HPDE6-E6E7 (cell line): Measurements from ENCODE around the gene TPPP2.
"Not testable (repeated sequence)": the region's sequence is repeated elsewhere in the genome, so short reads cannot be mapped to it uniquely, and the experiment has no call there.

Experiments
- DNase-seq: peaks from one replicate; pipeline ENCODE4 v3.0.0; 2011; ENCODE audit warnings: missing footprints; ENCODE audit errors: extremely low spot score

TPPP2 gene

DNA sequence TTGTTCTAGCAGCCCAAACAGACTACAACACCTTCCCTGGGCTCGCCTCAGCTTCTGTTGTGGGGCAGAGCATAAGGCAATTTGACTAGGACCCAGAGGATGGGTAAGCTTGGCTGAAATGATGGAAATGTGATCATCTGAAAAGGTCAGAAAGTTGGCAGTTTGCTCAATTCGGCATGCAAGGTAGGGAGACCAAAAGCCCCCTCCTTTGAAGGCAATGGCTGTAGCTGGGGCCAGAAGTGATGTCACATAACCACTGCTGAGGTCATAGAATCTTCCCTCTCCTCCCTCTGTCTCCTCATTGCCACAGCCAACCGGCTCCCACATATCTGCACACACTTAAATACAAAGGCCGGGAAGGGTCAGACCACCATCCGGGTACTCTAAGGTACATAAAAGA is at the start of gene TPPP2:
Gene TPPP2, plus strand, starts transcription at position 301 of the 400 bp plus-strand sequence. CDS start 365 bp downstream, outside the sequence.
- DNase-seq, result no peak

DNA sequence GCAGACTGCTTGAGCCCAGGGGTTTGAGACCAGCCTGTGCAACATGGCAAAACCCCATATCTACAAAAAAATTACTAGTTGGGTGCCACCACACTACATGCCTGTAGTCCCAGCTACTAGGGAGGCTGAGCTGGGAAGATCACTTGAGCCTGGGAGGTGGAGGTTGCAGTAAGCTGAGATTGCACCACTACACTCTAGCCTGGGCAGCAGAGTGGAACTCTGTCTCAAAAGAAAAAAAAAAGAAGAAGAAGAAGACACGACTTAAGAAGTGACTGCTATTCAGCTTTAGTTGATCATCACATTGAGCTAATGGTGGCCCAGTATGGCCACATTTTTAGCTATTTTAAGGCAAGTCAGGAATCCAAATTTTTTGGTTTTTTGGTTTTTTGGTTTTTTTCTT is 49.1 kb upstream of the TPPP2 start:
- DNase-seq, result no peak

DNA sequence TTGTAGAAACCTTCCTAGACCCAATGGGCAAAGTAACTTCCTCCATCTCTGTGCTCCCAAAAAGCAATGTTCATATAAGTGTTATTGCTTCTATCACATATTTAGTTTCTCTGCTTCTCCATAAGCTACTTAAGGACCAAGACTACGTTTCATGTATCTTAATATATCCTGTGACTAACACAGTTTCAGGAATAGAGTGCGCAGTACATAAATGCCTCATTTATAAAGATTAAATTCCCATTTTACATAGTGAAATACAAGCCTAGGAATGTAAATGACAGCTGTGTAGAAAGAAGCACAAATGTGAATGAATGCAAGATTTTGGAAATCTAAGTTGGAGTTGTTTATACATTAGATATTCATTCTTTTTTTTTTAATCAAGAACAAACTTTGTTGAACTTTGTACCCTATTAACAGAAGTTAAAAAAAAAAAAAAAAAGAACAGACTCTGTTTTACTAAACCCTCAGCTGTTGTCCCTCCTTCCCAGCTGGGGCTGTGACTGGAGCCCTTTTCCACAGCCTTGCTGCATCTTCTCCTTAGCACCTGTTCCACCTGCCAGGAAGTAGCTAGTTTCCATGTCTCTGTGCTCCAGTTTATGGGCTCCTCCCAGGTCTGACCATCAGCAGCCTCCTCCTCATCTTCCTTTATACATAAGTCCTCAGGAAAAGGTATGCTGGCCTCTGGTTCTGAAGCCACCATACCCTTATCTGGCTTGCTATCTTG is 47.2 kb upstream of the TPPP2 start:
- no peak for DNase-seq

DNA sequence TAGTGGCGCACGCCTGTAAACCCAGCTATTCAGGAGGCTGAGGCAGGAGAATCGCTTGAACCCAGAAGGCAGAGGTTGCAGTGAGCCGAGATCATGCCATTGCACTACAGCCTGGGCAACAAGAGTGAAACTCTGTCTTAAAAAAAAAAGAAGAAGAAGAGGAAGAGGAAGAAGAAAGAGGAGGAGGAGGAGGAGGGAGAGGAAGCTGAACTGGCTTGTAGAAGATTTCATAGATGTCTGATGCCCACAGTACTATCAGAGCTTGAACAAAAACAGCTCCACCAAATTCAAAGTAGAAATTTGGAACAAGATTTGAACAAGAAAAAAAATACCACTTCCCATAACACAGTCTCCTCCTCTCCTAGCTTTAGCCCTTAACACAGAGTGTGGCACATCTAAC is 44.4 kb upstream of the TPPP2 start:
- not testable (repeated sequence) for DNase-seq

DNA sequence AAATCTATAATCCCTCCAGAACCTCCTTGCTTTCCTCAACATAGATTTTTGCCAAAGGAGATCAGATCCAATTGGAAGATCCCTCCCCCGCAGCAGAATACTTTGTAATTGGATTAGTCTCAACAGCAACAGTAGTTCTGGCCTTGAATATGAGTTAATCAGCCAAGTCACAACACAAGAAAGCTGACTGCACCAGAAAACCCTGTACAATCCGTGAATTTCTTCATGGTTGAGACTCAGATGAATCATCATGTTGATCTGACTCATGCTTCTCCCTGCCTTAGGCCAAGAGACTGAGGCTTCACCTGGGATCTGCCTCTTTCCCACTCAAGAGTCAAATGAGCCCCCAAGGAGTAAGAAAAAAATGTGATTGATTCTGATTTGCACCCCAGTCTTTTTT is 43.2 kb upstream of the TPPP2 start:
- peak; percentile 96 for DNase-seq

- DNase-seq, result no peak
Measured at GRCh38 chr14:20988717-20989470, 41.1 kb upstream of the TPPP2 start.

GRCh38 chr14:20989471-20989786 is 40.6 kb upstream of the TPPP2 start:
- no peak for DNase-seq

- DNase-seq, result peak; percentile 84
Measured at GRCh38 chr14:20989787-20990600, 40.0 kb upstream of the TPPP2 start, which contains the start of gene METTL17. Gene METTL17 (plus strand): TSS chr14:20989980. CDS start chr14:20990003, 23 bp downstream.

DNA sequence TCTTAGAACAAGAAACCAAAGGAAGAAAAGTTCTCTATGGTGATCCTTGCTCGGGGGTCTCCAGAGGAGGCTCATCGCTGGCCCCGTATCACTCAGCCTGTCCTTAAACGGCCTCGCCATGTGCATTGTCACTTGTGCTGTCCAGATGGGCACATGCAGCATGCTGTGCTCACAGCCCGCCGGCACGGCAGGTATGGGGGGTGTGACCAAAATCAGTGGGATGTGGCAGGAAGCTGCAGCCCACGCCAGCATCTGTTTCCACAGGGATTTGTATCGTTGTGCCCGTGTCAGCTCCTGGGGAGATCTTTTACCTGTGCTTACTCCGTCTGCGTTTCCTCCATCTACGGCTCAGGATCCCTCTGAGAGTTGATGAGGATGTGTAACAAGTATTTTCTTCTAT is 33.5 kb upstream of the TPPP2 start:
- DNase-seq, result no peak

DNA sequence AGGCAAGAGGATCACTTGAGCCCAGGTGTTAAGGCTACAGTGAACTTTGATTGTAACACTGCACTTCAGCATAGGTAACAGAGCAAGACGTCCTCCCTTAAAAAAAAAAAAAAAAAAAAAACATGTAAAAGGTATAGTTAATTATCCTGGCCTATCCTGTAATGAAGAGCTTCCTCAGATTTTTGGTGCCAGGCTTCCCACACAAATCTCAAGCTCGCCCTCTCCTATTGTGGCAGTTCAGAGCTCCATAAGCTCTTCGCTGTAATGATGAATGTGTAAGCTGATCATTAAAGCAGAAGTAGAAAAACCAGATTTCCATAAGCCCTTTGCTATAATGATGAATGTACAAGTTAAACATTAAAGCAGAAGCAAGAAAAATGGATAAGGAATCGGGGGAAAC is 32.9 kb upstream of the TPPP2 start:
- no peak for DNase-seq

GRCh38 chr14:20997564-20997963 is 32.5 kb upstream of the TPPP2 start:
- DNase-seq, result no peak

DNA sequence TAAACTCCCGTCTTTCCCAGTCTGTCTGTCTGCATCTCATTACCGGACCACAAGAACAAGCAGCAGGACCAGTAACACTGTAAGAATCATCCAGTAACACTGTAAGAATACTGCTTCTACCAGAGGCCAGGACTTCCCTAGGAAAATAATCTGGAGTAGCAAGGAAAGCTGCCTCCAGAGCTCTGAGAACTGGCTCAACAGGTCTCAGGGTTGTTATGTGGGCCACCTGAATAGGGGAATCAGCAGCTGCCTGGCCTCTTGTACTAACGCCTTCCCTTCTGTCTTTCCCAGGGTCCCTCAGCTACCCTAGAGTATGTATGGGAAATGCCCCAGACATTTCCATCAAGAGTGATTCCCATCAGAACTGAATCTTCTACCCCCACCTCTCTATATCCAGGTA is 31.9 kb upstream of the TPPP2 start:
- DNase-seq, result no peak

DNA sequence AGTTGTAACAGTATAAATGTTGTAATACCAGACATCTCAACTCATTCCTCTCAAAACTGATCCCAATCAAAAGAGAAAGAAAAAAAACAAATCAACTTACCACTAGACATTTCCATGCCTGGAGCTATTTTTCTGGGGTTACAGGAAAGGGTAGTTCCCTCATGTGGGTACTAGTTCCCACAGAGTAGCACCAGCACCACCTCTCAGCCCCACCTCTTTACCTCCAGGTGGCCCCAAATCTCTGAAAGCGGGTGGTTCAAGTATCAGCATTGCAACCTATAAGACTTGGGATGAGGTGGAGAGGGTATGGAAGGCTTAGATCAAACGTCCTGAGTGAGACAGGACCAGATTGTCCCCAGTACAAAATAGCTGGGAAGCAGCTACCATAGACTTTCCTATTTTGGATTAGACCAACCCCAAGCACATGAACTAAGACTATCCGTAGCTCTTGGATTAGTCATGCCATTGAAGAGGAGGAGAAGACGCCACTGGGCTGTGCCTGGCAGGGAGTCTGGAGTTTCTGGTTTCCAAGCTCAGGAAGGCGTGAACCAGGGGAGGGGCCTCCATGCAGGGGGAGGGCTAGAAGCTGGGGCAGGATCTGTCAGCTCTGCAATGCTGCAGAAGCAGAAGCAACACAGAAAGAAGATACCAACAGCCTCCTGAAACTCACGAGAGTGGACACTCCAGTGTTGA is 31.2 kb upstream of the TPPP2 start, which contains the start of gene SLC39A2:
Gene SLC39A2, plus strand, starts transcription at position 620 of the 693 bp plus-strand sequence. CDS start 154 bp downstream, outside the sequence.
- DNase-seq, result peak; percentile 73

DNA sequence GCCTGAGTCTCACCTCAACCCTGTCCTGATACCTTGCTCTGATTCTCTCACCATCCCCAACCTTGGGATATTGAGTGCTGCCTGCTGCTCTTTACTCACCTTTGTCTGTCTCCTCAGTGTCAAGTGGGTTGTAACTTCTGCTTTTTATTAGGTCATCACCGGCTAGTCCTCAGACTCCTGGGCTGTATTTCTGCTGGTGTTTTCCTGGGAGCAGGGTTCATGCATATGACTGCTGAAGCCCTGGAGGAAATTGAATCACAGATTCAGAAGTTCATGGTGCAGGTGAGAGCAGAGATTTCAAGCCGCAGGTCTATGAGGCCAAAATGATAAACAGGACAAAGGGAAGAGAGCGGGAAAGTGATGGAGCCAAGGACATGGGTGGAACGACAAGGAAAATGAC is 30.4 kb upstream of the TPPP2 start:
- no peak for DNase-seq

DNA sequence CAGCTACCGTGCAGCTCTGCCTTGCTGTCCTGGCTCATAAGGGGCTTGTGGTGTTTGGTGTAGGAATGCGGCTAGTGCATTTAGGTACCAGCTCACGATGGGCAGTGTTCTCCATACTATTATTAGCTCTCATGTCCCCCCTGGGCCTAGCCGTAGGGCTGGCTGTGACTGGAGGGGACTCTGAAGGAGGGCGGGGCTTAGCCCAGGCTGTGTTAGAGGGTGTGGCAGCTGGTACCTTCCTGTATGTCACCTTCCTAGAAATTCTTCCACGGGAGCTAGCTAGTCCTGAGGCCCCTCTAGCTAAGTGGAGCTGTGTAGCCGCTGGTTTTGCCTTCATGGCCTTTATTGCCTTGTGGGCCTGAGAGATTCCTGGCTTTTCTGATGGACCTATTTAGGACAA is 28.8 kb upstream of the TPPP2 start:
- no peak for DNase-seq

DNA sequence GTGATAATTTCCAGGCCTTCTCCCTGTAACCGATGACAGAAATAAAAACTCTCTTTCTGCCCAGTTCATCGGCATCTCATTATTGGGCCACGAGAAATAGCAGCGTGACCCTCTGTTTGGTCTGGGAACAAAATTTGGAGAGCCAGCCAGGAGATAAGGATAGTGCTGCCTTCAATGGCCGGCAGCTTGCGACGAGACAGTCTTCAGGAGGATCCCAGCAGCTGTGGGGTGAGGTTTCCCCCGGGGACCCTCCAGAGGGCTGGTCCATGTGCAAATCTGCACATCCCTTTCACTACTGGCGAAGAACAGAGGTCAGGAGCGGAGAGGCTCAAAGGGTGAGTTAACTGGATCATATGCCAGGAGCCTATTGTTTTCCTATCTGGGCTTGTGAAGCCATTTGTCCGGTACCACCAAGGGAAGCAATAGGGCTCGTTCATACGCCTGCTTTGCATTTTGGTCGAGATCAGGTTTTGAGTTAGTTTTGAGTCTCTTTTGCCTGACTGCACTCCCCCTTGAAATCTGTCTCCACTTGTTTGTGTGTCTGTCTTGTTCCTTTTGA is 26.1 kb upstream of the TPPP2 start:
- no peak for DNase-seq

GRCh38 chr14:21009721-21010120 is 20.3 kb upstream of the TPPP2 start:
- DNase-seq, result not testable (repeated sequence)

DNA sequence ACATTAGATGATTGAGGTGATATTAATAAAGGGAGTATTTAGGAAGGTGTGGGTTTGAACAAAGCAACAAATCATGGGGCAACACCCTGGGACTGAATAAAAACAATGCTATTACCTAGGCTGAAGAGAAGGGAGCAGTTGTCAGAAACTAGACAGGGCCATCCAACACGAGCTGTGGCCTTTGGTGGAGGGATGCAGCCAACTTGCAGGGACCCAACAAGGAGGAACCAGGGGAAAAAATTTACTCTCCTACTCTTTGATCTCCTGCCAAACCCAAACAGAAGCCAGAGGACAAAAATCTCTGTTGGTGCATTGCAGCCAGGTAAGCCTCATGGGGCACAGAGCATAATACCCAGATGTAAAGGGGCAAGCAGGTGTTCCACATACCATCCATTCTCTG is 18.9 kb upstream of the TPPP2 start:
- DNase-seq, result no peak

DNA sequence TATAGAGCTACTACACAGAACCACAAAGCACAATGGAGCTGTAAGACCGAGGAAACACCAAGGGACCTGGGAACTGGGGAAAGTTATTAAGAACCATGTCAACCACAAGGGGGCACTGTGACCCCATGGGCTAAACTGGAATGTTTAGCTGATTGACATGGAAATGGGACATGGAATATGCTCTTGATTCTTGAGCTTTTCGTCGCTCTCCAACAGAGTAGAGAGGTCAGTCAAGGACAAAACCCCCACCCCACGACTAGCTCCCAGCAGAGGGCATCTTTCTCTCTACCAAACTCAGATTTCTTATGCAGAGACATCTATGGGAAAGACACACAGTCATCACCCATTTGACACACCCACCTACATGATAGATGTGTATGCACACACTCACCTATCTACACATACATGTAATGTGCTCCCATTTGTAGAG is 15.2 kb upstream of the TPPP2 start:
- DNase-seq, result peak; percentile 74

DNA sequence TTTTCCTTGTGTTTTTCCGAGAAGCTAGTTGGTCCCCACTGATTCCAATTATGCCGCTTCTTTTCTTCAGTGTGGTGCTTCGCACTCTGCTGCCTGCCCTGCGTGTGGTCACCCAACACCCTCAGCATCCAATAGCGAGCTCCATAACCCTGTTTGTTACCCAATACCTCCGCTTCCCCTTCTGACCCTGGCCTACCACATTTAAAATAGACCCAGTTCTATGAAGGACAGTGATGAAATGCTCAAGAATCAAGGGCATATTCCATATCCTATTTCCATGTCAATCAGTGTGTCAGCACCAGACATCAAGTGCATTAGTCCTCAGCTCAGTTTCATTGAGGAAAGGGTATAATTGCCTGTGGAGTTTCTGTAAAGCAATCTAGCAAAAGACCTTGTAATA is 14.7 kb upstream of the TPPP2 start:
- no peak for DNase-seq

DNA sequence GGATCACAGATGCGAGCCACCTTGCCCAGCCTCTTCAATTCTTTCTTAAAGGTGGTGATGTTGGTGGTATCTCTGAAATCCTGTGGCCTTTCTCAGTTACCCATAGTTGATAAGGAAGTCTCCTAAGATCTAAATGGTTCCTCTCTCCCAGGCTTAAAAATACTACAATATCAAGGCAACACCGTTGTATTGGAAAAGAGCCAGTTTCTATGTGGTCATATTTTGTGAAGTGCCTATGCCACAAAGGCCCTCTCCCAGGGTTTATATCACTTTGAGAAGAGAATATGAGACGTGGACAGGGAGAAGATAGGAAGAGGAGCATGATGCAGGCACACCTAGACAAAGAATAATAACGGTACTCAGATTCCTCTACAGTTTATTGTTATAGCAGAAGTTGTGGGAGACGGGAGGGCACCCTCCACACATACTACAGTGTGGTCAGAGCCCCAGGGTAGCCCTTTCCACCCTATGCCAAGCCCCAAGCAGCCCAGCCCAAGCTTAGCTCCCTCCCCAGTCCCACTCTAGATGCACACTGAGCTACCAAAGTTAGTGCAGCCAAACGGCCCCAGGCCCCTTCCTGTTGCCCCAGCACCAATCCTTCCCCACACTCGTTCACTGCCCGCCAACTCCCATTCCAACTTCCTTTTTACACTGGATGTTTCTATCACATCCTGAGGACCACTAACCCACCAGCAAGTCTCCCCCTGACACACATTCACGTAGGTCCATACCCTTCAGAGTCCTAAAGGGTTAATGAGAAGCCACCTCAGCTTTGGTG is 13.4 kb upstream of the TPPP2 start:
- DNase-seq, result no peak
